CD4-positive, alpha-beta T cell treated with Interleukin-15 for 1 hour (primary cell): ENCODE results near the gene MYOZ3.
A peak's percentile ranks its signal among the peaks of the same experiment; 100 is the strongest.

ENCODE experiments used
- DNase-seq: peaks from one replicate; pipeline ENCODE4 v3.0.0-alpha.2; 2020

Gene MYOZ3

DNA sequence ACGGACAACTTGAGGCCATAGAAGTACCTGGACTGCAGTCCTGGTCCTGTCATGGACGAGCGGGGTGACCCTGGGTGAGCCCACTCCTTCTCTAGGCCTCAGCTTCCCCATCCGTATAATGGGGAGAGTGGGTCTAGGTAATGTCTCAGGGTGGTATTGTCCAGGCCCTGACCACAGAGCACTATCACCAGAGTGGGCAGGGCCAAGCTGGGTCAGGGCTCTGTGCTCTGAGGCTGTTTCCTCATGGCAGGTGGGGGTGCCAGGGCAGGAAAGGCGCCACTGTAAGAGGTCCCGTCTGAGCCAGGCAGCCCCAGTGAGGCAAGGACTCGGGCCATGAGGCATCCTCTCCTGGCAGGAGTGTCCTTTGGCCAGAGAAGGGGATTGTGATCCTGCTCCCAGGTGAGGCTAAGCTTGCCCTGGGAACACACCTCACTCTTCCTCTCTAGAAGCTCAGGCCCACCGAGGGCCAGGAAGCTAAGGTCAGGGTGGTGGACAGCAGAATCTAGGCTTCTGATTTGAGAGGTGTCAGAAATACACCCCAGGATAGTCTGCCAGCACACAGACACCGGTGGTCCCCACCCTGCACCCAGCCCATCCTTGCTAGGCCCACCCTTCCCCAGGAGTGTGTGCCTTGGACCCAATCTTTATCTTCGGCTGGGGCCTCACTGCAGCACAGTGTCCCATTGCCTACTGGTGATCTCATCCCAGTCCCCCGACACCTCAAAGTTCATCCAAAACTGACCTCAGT is 1.5 kb upstream of the MYOZ3 start:
- no peak for DNase-seq

DNA sequence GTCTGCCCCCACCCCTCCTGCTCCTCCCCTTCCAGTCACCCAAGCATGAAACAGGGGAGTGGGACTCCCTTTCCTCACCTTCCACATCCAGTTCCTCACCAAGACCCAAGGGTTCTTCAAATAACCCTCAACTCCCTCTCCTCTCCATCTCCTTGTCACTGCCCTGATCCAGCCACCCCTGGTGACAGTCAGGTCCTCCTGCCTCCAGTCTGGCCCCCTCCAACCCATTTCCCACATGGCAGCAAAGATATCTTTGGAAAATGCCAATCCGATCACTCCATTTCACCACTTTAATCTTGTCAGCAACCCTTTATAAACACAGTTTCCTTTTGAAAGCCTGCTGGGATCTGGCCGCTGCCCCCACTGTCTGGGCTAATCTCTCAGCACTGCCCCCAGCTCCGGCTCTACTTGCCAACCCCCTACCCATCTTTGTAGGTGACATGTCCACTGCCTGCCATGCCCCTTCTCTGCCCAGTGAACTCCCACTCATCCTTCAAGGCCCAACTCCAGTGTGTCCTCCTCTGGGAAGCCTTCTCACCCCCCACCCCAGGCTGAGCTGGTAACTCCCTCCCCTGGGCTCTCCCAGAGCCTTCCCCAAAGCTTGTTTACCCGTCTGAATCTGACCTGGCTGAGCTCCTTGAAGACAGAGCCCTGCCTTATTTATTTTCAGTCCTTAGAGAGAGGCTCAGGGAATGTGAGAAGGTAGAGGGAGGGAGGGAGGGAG is 781 bp upstream of the MYOZ3 start:
- DNase-seq = no peak

DNA sequence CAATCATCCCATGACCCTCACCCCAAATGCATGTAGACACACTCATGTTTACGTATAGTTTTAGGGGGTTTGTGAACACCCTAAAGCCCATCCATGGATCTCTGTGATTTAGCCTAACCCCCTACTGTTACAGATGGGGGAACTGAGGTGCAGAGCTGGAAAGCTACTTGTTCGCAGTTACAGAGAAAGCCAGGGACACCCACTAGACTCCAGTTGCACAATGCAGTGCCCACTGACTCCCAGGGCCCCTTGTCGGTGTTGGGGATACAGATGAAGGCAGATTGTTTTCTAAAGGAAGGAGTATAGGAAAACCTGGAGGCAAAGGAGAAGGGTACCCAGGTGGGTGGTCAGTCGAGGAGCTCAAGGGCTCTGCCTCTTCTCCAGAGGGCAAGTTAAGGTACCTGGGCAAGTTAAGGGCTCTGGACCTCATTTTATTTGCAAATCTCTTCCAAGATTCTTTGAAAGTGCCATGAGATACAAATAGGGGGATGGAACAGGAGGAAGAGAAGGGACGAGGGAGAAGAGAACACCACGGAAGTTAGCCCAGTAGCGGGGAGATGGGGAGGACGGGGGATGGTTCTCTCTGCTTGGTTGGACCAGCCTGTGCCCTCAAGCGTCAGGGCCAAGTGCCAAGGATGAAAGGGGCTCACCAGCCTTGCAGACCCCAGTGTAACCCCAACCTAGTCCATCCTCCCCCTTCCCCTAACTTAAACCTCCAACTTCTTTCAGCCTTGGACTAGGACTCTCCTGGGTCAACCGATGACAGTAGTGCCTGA is 958 bp downstream of the MYOZ3 start:
- no peak for DNase-seq

DNA sequence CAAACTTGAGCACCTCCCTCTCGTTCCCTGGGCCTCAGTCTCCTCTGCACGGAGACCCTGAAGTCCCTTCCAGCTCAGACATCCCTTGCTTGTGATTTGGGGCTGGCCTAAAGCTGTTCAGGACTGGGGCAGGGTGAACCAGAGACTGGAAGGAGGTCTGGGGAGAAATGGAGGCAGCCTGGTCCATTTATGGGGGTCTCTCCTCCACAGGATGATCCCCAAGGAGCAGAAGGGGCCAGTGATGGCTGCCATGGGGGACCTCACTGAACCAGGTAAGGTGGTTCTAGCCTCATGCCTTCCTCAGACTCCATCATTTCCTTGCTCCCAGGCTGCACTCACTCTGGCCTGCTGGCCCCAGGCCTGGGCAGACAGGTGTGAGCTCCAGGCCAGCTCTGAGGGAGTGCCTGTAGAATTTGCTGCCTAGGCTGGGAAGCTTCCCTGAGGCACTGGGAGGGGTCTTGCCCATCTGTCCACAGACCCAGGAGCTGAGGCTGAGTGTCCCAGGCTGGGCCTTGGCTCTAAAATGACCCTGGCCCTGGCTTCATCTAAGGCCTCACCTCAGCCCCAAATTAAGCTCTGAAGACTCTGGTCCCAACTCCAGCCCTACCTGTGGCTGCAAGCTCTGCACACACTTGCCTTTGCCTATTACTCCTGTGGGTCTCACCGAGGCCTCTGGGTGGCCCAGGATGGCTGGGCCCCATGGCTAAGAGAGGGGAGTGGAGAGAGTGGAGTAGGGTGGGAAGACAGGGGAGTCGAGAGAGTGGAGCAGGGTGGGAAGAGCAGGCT is 1.9 kb downstream of the MYOZ3 start:
- no peak for DNase-seq

DNA sequence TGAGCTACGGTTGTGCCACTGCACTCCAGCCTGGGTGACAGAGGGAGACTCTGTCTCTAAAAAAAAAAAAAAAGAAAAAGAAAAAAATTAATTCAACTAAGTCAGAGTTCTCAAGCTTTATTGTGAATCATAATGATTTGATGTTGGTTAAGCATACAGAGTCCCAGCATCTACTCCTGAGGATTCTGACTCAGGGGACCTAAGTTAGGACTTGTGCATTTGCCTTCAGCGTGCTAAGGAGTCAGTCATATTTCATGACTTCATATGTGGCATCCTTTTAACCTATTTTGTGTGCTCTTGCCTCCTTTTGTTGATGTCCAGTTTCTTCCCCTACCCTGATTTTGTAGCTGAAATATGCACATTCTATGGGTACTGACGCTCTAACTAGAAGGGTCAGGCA is 2.9 kb downstream of the MYOZ3 start:
- DNase-seq = no peak

DNA sequence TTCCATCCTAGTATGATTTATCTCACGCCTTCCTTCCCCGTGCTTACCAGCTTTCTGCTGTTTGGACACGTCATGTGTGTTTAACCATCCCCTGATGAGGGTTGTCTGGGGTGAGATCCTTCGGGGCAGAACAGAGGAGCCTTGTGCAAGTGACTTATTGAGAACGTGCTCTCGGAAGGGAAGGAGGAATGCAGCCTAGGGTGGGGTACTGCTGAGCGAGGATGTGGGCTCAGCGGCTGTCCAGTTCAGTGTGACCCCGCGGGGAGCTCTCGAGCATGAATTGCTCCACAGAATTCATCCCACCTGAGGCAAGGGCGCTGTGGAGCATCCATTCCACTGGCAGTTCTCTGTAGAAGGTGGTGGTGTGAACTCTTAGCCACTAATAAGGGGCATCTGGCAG is 4.0 kb downstream of the MYOZ3 start:
- no peak for DNase-seq

DNA sequence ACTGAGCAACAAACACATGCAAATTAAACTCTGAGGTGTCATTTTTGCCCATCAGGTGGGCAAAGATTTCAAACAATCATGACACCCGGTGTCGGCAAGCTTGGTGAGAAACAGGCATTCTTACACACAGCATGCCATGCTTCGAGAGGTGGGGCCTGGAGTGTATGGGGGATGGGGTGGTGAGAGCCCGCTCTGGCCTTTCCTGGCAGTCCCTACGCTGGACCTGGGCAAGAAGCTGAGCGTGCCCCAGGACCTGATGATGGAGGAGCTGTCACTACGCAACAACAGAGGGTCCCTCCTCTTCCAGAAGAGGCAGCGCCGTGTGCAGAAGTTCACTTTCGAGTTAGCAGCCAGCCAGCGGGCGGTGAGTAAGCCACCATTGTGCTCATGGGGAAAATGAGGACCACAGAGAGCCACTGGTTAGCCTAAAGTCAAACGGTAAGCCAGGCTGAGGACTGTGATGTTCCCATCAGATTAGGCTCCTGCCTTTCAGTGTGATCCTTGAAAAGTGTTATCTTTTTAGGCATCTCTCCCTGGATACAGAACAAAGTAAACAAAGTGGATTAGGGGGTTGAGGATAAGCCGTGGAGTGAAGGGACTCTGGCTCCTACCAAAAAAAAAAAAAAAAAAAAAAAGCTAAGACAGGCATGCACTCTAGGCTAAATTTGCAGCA is 9.4 kb downstream of the MYOZ3 start:
- no peak for DNase-seq

DNA sequence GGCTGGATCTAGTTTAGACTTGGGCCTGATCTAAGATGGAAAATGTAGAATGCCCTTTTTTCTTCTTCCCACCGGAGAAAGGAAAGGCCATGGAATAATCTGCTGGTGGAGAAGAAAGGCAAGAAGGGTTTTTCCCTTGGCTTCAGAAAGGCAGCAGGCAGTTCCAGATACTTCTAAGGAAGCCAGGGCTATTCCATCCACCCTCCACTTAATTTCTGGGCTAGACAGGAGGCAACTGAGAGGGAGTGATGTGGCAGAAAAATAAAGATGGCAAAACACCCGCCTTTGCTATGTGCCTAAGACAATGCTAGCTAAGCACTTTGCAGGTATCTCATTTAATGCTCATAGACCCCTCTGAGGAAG is 9.9 kb downstream of the MYOZ3 start:
- DNase-seq = no peak

DNA sequence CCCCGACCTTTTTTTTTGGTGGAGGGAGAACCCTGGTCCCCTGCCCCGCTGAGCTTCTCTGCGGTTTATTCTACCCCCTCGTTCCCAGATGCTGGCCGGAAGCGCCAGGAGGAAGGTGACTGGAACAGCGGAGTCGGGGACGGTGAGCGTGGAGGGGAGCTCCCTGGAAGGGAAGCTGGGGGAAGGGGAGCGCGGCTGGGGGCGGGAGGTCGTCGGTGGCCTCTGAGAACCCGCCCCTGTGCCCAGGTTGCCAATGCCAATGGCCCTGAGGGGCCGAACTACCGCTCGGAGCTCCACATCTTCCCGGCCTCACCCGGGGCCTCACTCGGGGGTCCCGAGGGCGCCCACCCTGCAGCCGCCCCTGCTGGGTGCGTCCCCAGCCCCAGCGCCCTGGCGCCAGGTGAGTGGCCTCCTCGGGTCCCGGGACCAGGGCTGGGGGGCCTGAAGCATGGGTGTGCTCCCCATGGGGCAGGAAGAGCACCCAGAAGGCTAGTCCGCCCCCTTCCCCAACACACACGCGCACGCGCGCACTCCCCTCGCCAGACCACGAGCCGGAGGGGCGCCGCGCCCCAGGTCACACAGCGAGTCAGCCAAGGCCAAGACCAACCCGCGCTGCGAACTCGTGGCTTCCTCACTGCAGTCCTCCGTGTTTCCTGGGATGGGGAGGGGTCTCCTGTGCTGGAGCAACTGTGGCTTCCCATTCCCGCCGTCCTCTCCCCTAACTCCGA is 10.6 kb downstream of the MYOZ3 start:
- no peak for DNase-seq

DNA sequence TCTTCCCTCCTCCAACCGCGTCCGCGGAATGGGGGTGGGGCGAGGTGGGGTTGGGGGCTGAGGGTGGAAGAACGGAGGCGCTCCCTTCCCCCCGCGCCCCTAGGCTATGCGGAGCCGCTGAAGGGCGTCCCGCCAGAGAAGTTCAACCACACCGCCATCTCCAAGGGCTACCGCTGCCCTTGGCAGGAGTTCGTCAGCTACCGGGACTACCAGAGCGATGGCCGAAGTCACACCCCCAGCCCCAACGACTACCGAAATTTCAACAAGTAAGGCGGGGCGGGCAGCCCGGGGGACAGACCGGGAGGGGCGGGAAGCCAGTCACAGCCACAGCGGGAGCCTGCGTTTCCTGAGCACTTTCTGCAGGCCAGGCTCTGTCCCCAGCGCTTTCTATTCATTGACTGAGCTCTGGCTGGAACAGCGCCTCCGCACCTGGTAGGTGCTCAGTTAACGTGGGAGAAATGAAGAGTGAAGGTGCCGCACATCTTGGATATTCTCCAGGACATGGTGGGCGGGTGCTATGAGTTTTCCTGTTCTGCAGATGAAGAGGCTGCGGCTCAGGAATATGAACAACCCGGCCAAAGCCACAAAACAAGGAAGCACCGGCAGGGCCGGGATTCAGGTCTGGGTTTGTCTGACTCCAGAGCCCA is 11.3 kb downstream of the MYOZ3 start:
- no peak for DNase-seq

DNA sequence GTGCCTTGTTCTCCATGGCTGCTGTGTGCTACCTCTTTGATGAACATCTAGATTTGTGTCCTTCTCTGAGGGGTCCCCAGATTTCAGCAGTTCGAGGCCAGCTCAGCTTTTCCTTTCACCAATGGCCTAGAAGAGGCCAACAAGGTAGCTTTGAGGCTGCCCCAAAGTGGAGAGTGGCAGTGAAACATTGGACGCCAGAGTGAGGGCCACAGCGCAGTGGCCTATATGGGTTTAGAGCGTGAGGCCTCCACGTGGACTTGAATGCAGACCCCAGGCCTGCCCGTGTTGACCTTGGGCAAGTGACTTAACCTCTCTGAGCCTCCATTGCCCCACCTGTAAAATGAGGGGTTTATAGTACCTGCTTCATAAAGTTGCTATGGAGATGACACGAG is 11.8 kb downstream of the MYOZ3 start:
- no peak for DNase-seq

DNA sequence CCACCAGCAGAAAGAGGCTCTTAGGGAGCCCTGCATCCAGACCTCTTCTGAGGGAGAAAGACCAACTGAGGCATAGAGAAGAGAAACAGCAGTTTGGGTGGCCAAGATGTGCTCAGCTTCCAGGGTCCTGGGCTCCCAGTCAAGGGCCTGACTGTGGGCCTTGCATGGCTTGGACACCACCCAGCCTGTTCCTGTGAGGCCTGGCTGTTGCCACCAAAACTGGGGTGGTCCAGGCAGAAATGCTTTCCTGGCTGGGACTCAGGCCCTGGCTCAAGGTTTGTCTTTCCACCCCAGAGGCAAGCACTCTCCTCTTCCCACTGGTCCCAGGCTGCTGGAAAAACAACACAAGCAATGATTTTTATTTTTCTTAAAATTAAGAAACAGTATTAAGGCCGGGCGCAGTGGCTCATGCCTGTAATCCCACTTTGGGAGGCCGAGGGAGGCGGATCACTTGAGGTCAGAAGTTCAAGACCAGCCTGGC is 13.3 kb downstream of the MYOZ3 start:
- DNase-seq = no peak

DNA sequence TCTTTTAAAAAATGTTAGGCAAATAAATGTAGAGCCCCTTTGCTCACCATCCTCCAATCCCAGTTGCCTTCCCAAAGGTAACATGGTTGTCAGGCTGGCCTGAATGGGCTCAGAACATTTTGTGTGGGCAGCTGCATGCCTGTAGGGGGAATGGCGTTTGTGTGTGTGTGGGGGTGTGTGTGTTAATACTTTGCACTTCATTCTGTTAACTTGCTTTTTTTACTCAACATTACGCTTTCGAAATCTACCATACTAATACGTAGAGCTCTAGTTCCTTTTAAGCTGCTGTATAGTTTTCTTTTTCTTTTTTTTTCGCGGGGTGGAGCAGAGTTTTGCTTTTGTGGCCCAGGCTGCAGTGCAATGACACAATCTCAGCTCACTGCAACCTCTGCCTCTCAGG is 14.0 kb downstream of the MYOZ3 start:
- DNase-seq = no peak

DNA sequence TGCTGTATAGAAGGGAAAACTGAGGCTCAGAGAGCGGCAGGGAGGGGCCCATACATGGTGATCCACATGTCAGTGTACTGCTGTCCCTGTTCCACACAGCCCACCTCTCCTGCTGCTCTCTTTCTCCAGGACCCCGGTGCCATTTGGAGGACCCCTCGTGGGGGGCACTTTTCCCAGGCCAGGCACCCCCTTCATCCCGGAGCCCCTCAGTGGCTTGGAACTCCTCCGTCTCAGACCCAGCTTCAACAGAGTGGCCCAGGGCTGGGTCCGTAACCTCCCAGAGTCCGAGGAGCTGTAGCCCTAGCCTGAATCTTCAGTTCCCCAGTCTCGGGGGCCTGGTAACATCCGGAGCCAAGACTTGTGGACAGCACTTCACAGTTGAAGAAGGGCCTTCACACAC is 15.5 kb downstream of the MYOZ3 start:
- DNase-seq = no peak

DNA sequence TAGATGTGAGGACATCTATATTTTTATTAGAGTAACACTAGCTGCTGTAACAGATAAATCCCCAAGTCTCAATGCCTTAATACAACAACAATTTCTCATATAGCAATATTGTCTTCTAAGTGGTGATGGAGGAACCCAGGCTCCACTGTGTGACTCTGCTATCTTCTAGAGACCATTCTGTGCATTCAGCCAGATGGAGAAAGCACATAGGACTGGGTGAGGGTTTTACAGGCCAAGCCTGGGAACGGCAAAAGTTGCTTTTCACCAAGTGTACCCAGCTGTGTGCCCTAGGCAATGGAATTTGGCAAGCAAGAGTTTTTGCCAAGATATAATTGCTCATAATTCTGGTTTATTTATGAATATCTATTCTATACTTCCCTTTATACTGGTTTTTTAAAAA is 28.1 kb downstream of the MYOZ3 start:
- DNase-seq = no peak

DNA sequence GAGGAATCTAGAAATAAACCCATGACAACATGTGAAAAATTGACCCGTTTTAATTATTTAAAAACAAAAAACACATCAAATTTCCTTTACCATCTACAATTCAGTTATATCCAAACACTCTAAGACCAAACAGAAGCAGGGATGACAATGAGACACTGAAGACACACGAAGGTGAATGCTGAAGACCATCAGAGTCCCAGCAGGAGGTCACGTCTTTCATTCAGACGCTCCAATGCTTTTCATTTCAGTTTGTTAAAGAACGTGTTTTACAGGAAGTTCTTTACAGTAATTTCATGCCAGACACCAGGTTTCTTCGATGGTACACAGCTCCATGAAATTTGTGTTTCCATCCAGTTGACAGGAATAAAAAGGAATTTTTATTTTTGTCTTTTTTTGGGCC is 29.7 kb downstream of the MYOZ3 start:
- DNase-seq = no peak

DNA sequence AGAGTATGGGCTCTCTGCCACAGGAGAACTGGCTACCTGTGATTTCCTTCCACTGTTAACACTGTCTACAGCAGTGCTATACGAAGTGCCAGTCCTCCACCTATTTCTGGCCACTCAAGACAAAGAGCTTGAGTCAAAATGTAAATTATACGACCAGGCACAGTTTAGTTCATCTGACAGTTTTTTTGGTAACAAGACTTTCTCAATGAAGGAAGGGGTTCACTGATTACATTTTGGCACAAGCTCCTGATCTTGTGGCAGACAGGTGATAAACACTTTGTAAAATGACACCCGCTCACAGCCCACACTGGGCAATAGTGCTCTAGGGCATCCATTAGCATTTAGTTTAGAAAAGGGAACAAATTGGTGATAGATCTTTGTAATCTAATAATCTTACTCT is 31.2 kb downstream of the MYOZ3 start:
- DNase-seq = no peak

DNA sequence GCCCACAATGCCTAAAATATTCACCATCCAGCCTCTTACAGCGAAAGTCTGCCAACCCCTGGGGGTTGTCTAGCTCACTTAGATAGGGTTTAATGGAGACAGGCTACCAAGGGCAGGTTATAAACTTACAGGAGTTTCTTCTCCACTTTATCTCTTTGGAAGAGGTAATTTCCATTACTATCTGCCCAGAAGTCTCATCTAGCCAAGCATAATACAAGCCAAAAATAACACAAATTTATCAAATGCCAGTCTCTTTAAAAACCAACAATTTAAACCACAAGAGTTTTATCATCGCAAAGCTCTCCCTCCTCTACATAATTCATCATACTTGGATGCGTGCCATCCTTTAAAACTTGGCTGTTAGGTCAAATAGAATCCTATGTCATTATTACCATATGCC is 33.6 kb downstream of the MYOZ3 start:
- DNase-seq = no peak

DNA sequence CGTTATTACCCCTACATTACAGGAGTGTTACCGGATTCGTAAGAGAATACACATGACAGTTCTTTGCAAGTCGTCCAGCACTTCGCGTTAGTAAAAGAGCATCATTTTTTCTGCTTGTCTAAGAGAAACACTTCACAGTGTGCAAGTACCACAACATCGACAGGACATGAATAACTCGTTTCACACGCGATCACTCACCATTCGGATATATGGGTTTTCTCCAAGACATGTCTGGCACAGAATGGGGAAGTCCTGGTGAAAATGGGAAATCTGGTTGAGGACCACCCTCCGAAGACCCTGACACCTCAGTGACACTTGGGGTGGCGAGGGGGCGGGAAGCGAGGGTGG is 39.2 kb downstream of the MYOZ3 start:
- no peak for DNase-seq

DNA sequence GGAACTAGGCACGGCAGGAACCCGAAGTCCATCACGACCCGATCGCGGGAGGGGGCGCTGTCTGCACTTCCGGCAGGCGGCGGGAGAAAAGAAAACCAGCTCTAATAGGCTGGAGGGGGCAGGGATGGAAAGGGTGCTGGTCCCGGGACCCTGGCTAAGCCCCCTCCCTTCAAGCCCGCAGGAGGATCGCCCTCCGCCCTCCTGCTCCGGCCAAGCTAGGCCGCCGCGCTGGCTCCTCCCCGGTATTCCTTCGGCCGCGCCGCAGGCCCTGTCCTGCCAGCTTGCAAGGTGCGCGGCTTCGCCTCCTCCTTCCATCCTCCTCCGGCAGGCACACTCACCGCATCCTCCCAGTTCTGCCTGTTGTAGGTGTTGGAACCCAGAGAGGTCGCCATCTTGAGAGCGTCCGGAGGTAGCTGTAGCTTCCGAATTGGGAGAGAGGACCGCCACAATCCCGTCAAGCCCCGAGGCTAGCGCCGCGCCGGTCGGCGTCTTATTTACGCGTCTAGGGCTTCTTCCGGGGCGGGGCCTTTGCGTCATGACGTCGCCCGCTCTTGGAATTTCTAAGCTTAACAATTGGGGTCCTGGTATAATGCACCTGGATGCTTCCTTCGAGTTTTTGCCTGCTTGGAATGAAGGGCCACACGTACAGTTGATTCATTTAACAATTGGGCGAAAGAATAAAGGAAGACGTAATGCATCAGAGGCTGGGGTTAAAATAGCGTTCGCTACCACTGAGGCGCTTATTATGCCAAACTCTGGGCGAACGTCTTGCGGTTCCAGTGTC is 39.7 kb downstream of the MYOZ3 start, which contains the start of gene RBM22:
Gene RBM22, minus strand, starts transcription at position 469 of the 784 bp plus-strand sequence. Its CDS starts 77 bp downstream, at position 392.
- peak; percentile 91 for DNase-seq
